Endometrial microvascular endothelial cells (primary cell): Measurements from ENCODE around the gene IRS1. TPM values are rescaled to one million over a fixed set of nuclear protein-coding genes. Genes with fewer than 3 reads are reported as not detected.

Experiments used
- in situ Hi-C: cut with HindIII; loops from 2 replicates; pipeline ENCODE4 v1.10.0; 2017; ENCODE audit warnings: low sequenced_read_pairs, low pct_unique_long_range_greater_than_20kb; ENCODE audit errors: inconsistent ontology term
- total RNA-seq: library from RNA; depleted of rRNA; stranded (reverse); fragments of >200 nt; gene quantifications from one replicate; pipeline ENCODE4 v1.2.3, GENCODE V29; 2015; ENCODE audit errors: inconsistent ontology term

The IRS1 gene
- total RNA-seq, 1 donor from 2014 or later = 0.28 TPM

GRCh38 chr2:226794196-226794661, 5.4 kb downstream of the IRS1 start:
- in situ Hi-C loops = no loop called here

GRCh38 chr2:226793646-226794045, 6.0 kb downstream of the IRS1 start:
- in situ Hi-C loops = no loop called here

DNA sequence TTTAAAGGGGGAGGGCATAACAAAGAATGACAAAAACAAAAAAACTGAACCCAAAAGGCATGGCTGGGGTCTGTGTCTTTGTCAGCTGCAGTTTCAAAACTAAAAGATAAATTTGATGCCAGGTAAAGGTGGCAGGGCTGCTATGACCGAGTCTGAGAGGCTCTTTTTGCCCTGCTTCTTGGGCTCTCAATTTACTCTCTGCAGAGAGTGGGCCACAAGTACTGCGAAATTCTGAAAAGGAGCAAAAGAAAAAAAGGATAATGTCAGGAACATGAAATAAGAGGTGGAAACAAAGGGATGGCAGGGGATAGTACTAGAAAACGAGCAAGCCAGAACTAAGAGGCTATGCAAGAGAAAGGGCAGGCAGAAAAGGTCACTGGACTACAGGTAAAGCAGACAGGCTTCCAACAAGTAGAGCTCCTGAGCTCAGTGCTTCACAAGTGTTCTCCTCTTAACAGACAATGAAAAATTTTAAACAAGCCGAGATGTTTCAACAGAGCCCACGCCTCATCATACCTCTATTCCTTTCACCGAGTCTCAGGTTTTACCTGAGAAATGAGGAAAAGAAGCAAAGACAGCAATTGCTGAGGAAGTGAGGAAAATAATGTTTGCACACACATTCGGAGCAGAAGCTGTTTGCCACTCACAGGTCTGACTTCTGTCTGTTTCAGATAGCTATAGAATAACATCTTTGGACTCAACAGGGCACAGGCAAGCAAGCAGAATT, 7.3 kb downstream of the IRS1 start:
- in situ Hi-C loops = no loop called here

DNA sequence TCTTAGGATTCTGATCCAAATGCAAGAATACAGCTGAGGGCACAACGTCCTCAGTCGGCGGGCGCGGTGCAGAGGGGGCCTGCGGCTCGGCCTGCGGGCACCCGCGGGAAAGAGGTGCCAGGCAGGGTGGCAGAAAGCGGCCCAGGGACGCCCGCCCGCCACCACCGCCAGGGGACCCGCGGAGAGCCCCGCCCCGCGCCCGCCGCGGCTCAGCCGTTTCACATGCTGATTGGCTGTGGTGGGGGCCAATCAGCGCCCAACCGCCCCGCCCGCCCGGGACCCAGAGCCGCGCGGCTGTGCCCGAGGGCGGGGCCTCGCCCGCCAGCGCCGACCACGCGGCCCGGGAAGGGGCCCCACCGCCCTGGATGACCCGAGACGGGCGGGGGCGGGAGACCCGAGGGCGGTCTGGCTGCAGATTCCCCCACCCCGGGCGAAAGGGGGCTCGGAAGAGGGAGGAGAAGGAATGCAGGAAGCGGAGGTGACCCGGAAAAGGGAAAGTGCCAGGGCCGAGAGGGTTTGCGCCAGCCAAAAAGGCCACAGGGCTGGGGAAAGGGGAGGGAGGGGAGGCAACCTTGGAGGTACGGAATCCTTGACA, 8.0 kb downstream of the IRS1 start:
- in situ Hi-C loops = no loop called here

- in situ Hi-C loops = no loop called here
Measured at GRCh38 chr2:226791056-226791486, 8.5 kb downstream of the IRS1 start.

- in situ Hi-C loops = no loop called here
Measured at GRCh38 chr2:226790431-226790830, 9.2 kb downstream of the IRS1 start.

DNA sequence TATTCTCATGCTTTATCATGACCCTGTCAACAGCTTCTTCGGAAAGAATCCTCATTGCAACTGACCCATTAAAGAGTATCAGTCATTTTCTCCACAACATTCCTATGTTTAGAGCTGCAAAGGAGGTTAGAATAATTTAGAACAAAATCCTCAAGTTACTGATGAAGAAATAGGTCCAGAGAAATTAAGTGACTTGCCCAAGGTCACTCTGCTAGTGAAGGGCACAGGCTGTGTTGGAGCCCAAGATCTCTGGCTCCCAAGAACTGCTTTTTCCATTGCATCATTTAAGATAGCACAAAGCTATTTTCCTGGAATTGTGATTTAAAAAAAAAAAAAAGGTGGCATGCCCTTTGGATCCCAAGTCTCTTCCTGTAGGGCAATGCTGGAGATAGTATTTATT, 9.6 kb downstream of the IRS1 start:
- in situ Hi-C loops = no loop called here

- in situ Hi-C loops = no loop called here
Measured at GRCh38 chr2:226788881-226789490, 10.6 kb downstream of the IRS1 start.

- in situ Hi-C loops = no loop called here
Measured at GRCh38 chr2:226788064-226788463, 11.6 kb downstream of the IRS1 start.

DNA sequence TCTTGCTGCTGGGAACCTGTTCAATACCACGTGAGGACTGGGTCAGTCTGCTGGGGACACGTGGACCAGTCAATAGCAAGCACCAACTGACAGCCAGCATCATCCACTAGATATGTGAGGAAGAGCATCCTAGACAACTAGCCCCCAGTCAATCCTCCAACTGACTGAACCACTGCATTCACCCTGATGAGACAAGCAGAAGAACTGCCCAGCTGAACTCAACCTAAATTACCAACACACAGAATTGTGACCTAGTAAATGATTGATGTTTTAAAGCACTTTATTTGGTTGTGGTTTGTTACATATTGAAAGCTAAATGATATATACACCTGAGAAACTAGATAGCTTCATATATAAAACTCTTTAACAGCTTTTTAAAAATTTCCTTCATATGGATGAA, 15.7 kb downstream of the IRS1 start:
- in situ Hi-C loops = no loop called here

- in situ Hi-C loops = no loop called here
Measured at GRCh38 chr2:226782092-226782713, 17.4 kb downstream of the IRS1 start.

GRCh38 chr2:226780431-226780830, 19.2 kb downstream of the IRS1 start:
- in situ Hi-C loops = no loop called here

DNA sequence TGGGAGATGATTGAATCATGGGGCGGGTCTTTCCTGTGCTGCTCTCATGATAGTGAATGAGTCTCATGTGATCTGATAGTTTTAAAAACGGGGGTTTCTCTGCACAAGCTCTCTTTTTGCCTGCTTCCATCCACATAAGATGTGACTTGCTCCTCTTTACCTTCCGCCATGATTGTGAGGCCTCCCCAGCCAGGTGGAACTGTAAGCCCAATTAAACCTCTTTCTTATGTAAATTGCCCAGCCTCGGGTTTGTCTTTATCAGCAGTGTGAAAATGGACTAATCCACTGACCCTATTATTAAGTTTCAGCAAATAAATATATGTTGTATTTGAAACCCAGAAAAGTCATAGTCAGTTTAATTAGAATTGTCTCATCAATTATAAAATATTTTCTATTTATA, 22.0 kb downstream of the IRS1 start:
- in situ Hi-C loops = no loop called here

DNA sequence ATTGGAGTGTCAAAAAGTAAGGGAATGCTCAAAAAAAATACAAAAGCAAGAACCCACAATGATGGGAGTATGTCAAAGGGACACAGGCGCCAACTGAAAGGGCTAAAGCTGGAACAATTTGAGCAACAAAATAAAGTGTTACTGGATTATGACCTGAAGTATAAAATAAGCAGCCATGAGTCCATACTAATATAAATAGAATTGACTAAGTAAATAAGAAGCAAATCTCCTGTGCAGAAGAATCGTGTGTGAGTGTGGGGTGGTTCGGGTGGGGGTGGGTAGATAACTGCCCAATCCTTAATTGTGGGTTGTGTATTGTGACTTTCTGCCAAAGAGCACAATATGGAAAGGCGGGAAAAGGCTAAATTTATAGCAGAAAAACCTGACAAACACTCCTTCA, 23.5 kb downstream of the IRS1 start:
- in situ Hi-C loops = no loop called here

DNA sequence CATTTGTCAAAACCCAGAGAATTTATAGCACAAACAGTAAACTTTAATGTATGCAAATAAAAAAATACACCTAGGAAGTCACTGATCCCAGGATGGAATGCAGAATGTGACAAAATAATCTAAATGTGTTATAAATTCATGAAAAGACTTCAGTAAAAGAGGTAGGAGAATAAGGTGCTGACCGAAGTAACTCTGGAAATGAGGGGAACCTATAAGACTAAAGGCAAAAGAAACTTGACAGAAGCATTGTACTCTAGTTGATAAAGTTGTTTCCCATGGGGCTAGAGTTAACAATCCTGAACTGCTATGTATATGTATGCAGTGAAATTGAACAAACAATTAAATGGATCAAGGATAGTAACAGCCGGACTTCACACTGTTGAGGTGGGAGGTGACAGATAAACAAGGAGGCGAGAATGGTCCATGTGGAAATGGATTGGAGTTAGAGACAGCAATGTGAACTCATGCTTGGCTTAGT, 24.5 kb downstream of the IRS1 start:
- in situ Hi-C loops = no loop called here

- in situ Hi-C loops = no loop called here
Measured at GRCh38 chr2:226773291-226773690, 26.3 kb downstream of the IRS1 start.

DNA sequence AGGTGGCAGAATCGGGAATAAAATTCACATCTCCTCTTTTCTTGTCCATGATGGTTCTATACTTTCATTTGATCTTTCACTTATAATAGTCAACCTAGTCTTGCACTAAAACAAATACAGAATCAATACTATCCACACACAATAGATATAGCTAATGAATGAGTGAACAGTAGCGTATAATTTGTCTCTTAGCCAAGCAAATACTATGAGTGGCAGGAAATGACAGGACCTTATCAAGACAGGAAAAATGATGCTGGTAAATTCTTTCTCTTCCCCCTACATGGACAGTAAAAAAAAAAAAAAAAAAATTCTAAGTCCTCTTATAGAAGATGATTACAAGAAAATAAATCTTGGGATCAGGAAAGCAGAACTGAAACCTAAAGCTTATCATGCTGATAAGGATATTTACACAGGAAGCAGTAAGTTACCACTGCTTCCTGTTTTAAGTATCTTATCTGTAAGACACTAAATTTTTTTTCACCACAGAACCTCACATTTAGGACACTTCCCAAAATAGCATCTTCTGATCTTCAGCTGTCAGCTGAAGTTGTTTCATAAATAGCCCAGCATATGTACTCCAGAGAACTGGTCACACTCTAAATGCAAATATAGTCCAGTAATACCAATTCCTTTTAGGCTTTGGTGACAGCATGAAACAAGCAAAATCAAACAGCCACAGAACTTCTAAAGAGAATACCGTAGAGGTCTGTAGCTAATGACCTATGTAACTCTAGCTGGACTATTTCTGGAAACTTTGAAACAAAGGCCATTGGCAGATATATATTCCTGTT, 27.0 kb downstream of the IRS1 start:
- in situ Hi-C loops = no loop called here

DNA sequence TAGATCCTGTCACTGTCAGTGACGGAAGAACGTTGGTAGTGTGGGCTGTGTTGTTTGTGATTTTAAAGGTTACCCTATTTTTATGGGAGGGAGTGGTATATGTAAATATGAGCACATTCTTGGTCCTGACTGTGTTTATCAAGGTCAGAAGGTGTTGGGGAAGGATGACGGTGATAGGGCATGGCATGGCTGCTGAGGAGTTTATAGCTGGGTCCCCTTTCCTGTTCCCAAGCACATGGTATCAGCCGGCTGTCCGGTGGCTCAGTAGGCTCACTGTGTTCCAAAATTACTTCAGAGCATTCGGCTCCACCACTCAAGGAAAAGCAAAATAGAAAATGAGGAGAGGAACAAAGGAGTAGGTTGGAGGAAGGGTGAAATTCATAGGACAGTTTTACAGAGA, 28.6 kb downstream of the IRS1 start:
- in situ Hi-C loops = no loop called here
